ENCODE results near the gene MINDY3.

- no peak for TF ChIP-seq CTCF (IDR thresholded peaks at IDR 0.05)
- no peak for TF ChIP-seq POLR2A (IDR thresholded peaks at IDR 0.05)
These were observed 121.9 kb downstream of the MINDY3 start for GRCh38 chr10:15738270-15738925.
